Lower lobe of right lung (tissue), 2 donors: Measurements from ENCODE around the gene MGAT5B. TPM values are rescaled to one million over a fixed set of nuclear protein-coding genes. Genes with fewer than 3 reads are reported as not detected.
"Not testable (repeated sequence)": the region's sequence is repeated elsewhere in the genome, so short reads cannot be mapped to it uniquely, and the experiment has no call there.

Experiments used
- ATAC-seq, 2 donors: fragments of 200-7000 bp; cut with Tn5 transposase; one replicate each; pipeline ENCODE4 v1.9.1; 2020 to 2022; ENCODE audit warnings: mild to moderate bottlenecking in 2 of 2, moderate library complexity in 2 of 2
- DNase-seq: peaks from one replicate; pipeline ENCODE4 v3.0.0-alpha.2; 2020
- H3K27ac ChIP-seq: fragments of 200-600 bp; one replicate; pipeline ENCODE4 v1.8.0; 2022
- H3K27me3 ChIP-seq: fragments of 200-600 bp; one replicate; pipeline ENCODE4 v1.8.0; 2022; ENCODE audit warnings: low read depth
- H3K36me3 ChIP-seq: fragments of 200-600 bp; one replicate; pipeline ENCODE4 v1.8.0; 2022; ENCODE audit warnings: mild to moderate bottlenecking
- H3K4me1 ChIP-seq: fragments of 200-600 bp; one replicate; pipeline ENCODE4 v1.8.0; 2022
- H3K4me3 ChIP-seq: fragments of 200-600 bp; one replicate; pipeline ENCODE4 v1.8.0; 2022; ENCODE audit warnings: mild to moderate bottlenecking
- H3K9me3 ChIP-seq: fragments of 200-600 bp; one replicate; pipeline ENCODE4 v1.8.0; 2022
- CTCF ChIP-seq: fragments of 200-600 bp; IDR thresholded peaks from one replicate; pipeline ENCODE4 v1.8.0; 2022; ENCODE audit warnings: antibody characterized with exemption, mild to moderate bottlenecking
- intact Hi-C: fragments of 100-400 bp; cut with DNase I; formaldehyde crosslinking; loops from one replicate; pipeline ENCODE4 v1.11.0; 2022
- total RNA-seq: library from RNA; stranded (reverse); fragmentation: NEBNext Ultra II Directional; extraction: Animal tissue kit (Norgen Biotek cat#: 25700); gene quantifications from one replicate; pipeline ENCODE4 v1.2.1, GENCODE V29; 2021
- donor health status: DM: no; HTN: yes; CAD: no; lungs with severe emphysema.

Gene MGAT5B
- total RNA-seq, 1 donor from 2014 or later: 1.3 TPM

GRCh38 chr17:76968707-76969597, 100.7 kb downstream of the MGAT5B start:
- intact Hi-C loops: no loop called here
- no peak overlapping the region for H3K27ac ChIP-seq
- DNase-seq (peak; percentile 61), ATAC-seq (peak; percentile 68 to 76)
- peak overlapping the region; percentile 41 for H3K4me3 ChIP-seq
- no peaks in the 10 kb centered on the region for H3K9me3 ChIP-seq
- peaks cover 15% of the 10 kb centered on the region for H3K4me1 ChIP-seq
- no peaks in the 10 kb centered on the region for H3K36me3 ChIP-seq
- TF ChIP-seq CTCF: no peak
- H3K27me3 ChIP-seq: peaks cover 43% of the 10 kb centered on the region

- H3K4me1 ChIP-seq: peaks cover 15% of the 10 kb centered on the region
- no peak for TF ChIP-seq CTCF
- no peaks in the 10 kb centered on the region for H3K9me3 ChIP-seq
- H3K27me3 ChIP-seq: peaks cover 43% of the 10 kb centered on the region
- no peak for DNase-seq
- H3K36me3 ChIP-seq: no peaks in the 10 kb centered on the region
- H3K27ac ChIP-seq: no peak overlapping the region
- intact Hi-C loops: no loop called here
- H3K4me3 ChIP-seq: peak overlapping the region; percentile 41
- ATAC-seq: peak; percentile 56 to 64
These were observed 101.5 kb downstream of the MGAT5B start for GRCh38 chr17:76969598-76970172.

- H3K36me3 ChIP-seq, H3K27ac ChIP-seq, intact Hi-C loops, H3K9me3 ChIP-seq, ATAC-seq, DNase-seq, H3K4me3 ChIP-seq: not testable (repeated sequence)
- Histone ChIP-seq H3K4me1 (peaks cover 15% of the 10 kb centered on the region), H3K27me3 (peaks cover 39% of the 10 kb centered on the region)
These were observed 102.0 kb downstream of the MGAT5B start for GRCh38 chr17:76970228-76970627.

- intact Hi-C loops: no loop called here
These were observed 103.9 kb downstream of the MGAT5B start for GRCh38 chr17:76972046-76972641.

GRCh38 chr17:76973040-76973439, 104.8 kb downstream of the MGAT5B start:
- ATAC-seq: no peak
- H3K27me3 ChIP-seq: peaks cover 18% of the 10 kb centered on the region

More at GRCh38 chr17:76972046-76972641, 103.9 kb downstream of the MGAT5B start:
- no peak for ATAC-seq
- Histone ChIP-seq H3K36me3 (no peaks in the 10 kb centered on the region), H3K27me3 (peaks cover 27% of the 10 kb centered on the region), H3K4me3 (no peak overlapping the region), H3K27ac (no peak overlapping the region), H3K9me3 (no peaks in the 10 kb centered on the region), H3K4me1 (peaks cover 15% of the 10 kb centered on the region)
- TF ChIP-seq CTCF: no peak
- no peak for DNase-seq

More at GRCh38 chr17:76973040-76973439, 104.8 kb downstream of the MGAT5B start:
- no peak overlapping the region for H3K27ac ChIP-seq
- no peak for TF ChIP-seq CTCF
- no peaks in the 10 kb centered on the region for H3K36me3 ChIP-seq
- intact Hi-C loops: no loop called here
- no peak overlapping the region for H3K4me3 ChIP-seq
- H3K9me3 ChIP-seq: no peaks in the 10 kb centered on the region
- H3K4me1 ChIP-seq: peaks cover 15% of the 10 kb centered on the region
- no peak for DNase-seq
